Measurements from ENCODE around the gene ZBED1. TPM values are rescaled to one million over a fixed set of nuclear protein-coding genes. Genes with fewer than 3 reads are reported as not detected.

ZBED1 gene
- polyA plus RNA-seq, 1 donor (not counting 4 experiments of a cell fraction or from before 2014, with no cell fraction given) = 9.0 TPM

DNA sequence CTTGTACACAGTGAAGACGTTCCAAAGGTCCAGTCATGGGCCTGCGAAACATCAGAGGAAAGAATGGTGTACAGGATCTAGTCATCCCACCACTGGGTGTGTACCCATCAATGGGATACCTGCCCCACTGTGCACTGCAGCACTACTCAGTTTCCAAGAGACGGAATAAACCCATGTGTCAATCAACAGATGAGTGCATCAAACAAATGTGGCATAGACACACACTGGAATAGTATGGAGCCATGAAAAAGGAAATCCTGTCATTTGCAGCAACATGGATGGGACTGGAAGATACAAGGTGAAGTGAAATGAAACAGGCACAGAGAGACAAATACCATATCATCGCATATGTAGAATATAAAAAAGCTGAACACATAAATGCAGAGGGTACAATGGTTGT is 48.0 kb downstream of the ZBED1 start:
- no peak overlapping the region for H3K4me3 ChIP-seq (ENCODE audit: control insufficient read depth in 2 of 3, extremely low read depth in 1 of 3, insufficient read depth in 2 of 3, low read depth in 1 of 3, low read length in 3 of 3)
- no peaks in the 10 kb centered on the region for H3K4me1 ChIP-seq (ENCODE audit: control insufficient read depth, extremely low read depth, insufficient read depth, low read length)
- FAIRE-seq = no peak
- H3K9me1 ChIP-seq (ENCODE audit: control insufficient read depth, extremely low read depth, insufficient read depth, low read length) = no peaks in the 10 kb centered on the region
- H4K20me1 ChIP-seq (ENCODE audit: control insufficient read depth, extremely low read depth, insufficient read depth, low read length) = no peaks in the 10 kb centered on the region
- TF ChIP-seq EZH2 (IDR thresholded peaks at IDR 0.05; ENCODE audit: low read length) = no peak
- TF ChIP-seq, protein P1, sequence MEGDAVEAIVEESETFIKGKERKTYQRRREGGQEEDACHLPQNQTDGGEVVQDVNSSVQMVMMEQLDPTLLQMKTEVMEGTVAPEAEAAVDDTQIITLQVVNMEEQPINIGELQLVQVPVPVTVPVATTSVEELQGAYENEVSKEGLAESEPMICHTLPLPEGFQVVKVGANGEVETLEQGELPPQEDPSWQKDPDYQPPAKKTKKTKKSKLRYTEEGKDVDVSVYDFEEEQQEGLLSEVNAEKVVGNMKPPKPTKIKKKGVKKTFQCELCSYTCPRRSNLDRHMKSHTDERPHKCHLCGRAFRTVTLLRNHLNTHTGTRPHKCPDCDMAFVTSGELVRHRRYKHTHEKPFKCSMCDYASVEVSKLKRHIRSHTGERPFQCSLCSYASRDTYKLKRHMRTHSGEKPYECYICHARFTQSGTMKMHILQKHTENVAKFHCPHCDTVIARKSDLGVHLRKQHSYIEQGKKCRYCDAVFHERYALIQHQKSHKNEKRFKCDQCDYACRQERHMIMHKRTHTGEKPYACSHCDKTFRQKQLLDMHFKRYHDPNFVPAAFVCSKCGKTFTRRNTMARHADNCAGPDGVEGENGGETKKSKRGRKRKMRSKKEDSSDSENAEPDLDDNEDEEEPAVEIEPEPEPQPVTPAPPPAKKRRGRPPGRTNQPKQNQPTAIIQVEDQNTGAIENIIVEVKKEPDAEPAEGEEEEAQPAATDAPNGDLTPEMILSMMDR (optimal IDR thresholded peaks at IDR 0.05 in 1 of 3, IDR thresholded peaks at IDR 0.05 in 1 of 3, conservative IDR thresholded peaks at IDR 0.05 in 1 of 3; ENCODE audit: extremely low read depth in 1 of 3, insufficient read depth in 2 of 3, low read length in 3 of 3) = no peak
- H3K4me2 ChIP-seq (ENCODE audit: control insufficient read depth, extremely low read depth, insufficient read depth, low read depth, low read length) = no peak overlapping the region
- no peak for DNase-seq (ENCODE audit: low read depth, low spot score)
- no peak overlapping the region for H3K9ac ChIP-seq (ENCODE audit: control insufficient read depth, extremely low read depth, insufficient read depth, low read length)
- dilution Hi-C loops (cut with MboI; ENCODE audit: extremely low pct_ligation_motif_present, low sequenced_read_pairs) = no loop called here
- no peak overlapping the region for H2AFZ ChIP-seq (ENCODE audit: control insufficient read depth, low read length)
- H3K79me2 ChIP-seq (ENCODE audit: control insufficient read depth, insufficient read depth, low read length) = peaks cover 26% of the 10 kb centered on the region
- no peaks in the 10 kb centered on the region for H3K36me3 ChIP-seq (ENCODE audit: control insufficient read depth in 2 of 2, extremely low read depth in 1 of 2, insufficient read depth in 2 of 2, low read length in 2 of 2)
- H3K27ac ChIP-seq (ENCODE audit: control insufficient read depth, insufficient read depth, low read length) = no peak overlapping the region
- no peaks in the 10 kb centered on the region for H3K27me3 ChIP-seq (ENCODE audit: control insufficient read depth, extremely low read depth, insufficient read depth, low read length)
- no peaks in the 10 kb centered on the region for H3K9me3 ChIP-seq (ENCODE audit: control insufficient read depth, low read depth, low read length)

GRCh38 chrX:2452317-2452784 is 48.4 kb downstream of the ZBED1 start:
- peaks cover 24% of the 10 kb centered on the region for H3K79me2 ChIP-seq (ENCODE audit: control insufficient read depth, insufficient read depth, low read length)
- H3K27me3 ChIP-seq (ENCODE audit: control insufficient read depth, extremely low read depth, insufficient read depth, low read length) = no peaks in the 10 kb centered on the region
- TF ChIP-seq, protein P1 (optimal IDR thresholded peaks at IDR 0.05 in 1 of 3, IDR thresholded peaks at IDR 0.05 in 1 of 3, conservative IDR thresholded peaks at IDR 0.05 in 1 of 3; ENCODE audit: extremely low read depth in 1 of 3, insufficient read depth in 2 of 3, low read length in 3 of 3) = no peak
- no peak for TF ChIP-seq EZH2 (IDR thresholded peaks at IDR 0.05; ENCODE audit: low read length)
- H3K9me1 ChIP-seq (ENCODE audit: control insufficient read depth, extremely low read depth, insufficient read depth, low read length) = no peaks in the 10 kb centered on the region
- FAIRE-seq = no peak
- peaks cover 0 to 3% of the 10 kb centered on the region in 2 experiments for H3K36me3 ChIP-seq (ENCODE audit: control insufficient read depth in 2 of 2, extremely low read depth in 1 of 2, insufficient read depth in 2 of 2, low read length in 2 of 2)
- H3K4me1 ChIP-seq (ENCODE audit: control insufficient read depth, extremely low read depth, insufficient read depth, low read length) = no peaks in the 10 kb centered on the region
- no peak overlapping the region for H3K4me3 ChIP-seq (ENCODE audit: control insufficient read depth in 2 of 3, extremely low read depth in 1 of 3, insufficient read depth in 2 of 3, low read depth in 1 of 3, low read length in 3 of 3)
- peaks cover 2% of the 10 kb centered on the region for H4K20me1 ChIP-seq (ENCODE audit: control insufficient read depth, extremely low read depth, insufficient read depth, low read length)
- H3K9ac ChIP-seq (ENCODE audit: control insufficient read depth, extremely low read depth, insufficient read depth, low read length) = no peak overlapping the region
- dilution Hi-C loops (cut with MboI; ENCODE audit: extremely low pct_ligation_motif_present, low sequenced_read_pairs) = no loop called here
- H3K4me2 ChIP-seq (ENCODE audit: control insufficient read depth, extremely low read depth, insufficient read depth, low read depth, low read length) = no peak overlapping the region
- H2AFZ ChIP-seq (ENCODE audit: control insufficient read depth, low read length) = no peak overlapping the region
- no peak overlapping the region for H3K27ac ChIP-seq (ENCODE audit: control insufficient read depth, insufficient read depth, low read length)
- DNase-seq (ENCODE audit: low read depth, low spot score) = no peak
- peaks cover 2% of the 10 kb centered on the region for H3K9me3 ChIP-seq (ENCODE audit: control insufficient read depth, low read depth, low read length)

All from keratinocyte (primary cell).